H9 (cell line): ENCODE results near the gene TNRC6A. TPM values are rescaled to one million over a fixed set of nuclear protein-coding genes. Genes with fewer than 3 reads are reported as not detected.

Experiments used
- DNase-seq: peaks from one replicate; pipeline ENCODE4 v3.0.0-alpha.2; 2017
- H2AFZ ChIP-seq: one replicate; pipeline ENCODE4 v1.6.1; 2013; ENCODE audit warnings: mild to moderate bottlenecking, low read length, control low read depth, moderate library complexity
- H2AK5ac ChIP-seq: 2 replicates; pipeline ENCODE4 v1.6.1; 2013; ENCODE audit warnings: low read length, control low read depth, mixed read lengths; ENCODE audit not compliant: insufficient read length
- H2BK120ac ChIP-seq: one replicate; pipeline ENCODE4 v1.6.1; 2013; ENCODE audit warnings: low read depth, mild to moderate bottlenecking, low read length, control low read depth, inconsistent platforms; ENCODE audit not compliant: poor library complexity, severe bottlenecking
- H2BK12ac ChIP-seq: 2 replicates; pipeline ENCODE4 v1.6.1; 2013; ENCODE audit warnings: low read length, control low read depth, mixed read lengths, low read depth; ENCODE audit not compliant: insufficient read length
- H2BK15ac ChIP-seq: 2 replicates; pipeline ENCODE4 v1.6.1; 2013; ENCODE audit warnings: low read depth, low read length, control low read depth
- H2BK20ac ChIP-seq: one replicate; pipeline ENCODE4 v1.6.1; 2013; ENCODE audit warnings: low read depth, mild to moderate bottlenecking, low read length, control low read depth, inconsistent platforms; ENCODE audit not compliant: poor library complexity, severe bottlenecking
- H2BK5ac ChIP-seq: 2 replicates; pipeline ENCODE4 v1.6.1; 2013; ENCODE audit warnings: low read length, control low read depth, mixed read lengths; ENCODE audit not compliant: insufficient read length
- H3K14ac ChIP-seq: 2 replicates; pipeline ENCODE4 v1.6.1; 2013; ENCODE audit warnings: low read length, control low read depth; ENCODE audit not compliant: insufficient read depth
- H3K18ac ChIP-seq: 2 replicates; pipeline ENCODE4 v1.6.1; 2013; ENCODE audit warnings: low read depth, mild to moderate bottlenecking, mixed read lengths, low read length, control low read depth; ENCODE audit not compliant: insufficient read length
- H3K23ac ChIP-seq: 2 replicates; pipeline ENCODE4 v1.6.1; 2013; ENCODE audit warnings: low read length, control low read depth, mixed read lengths, low read depth; ENCODE audit not compliant: insufficient read length
- H3K23me2 ChIP-seq: 2 replicates; pipeline ENCODE4 v1.6.1; 2013; ENCODE audit warnings: low read depth, mild to moderate bottlenecking, mixed read lengths, low read length, control low read depth; ENCODE audit not compliant: insufficient read length, poor library complexity, severe bottlenecking
- H3K27ac ChIP-seq: 2 replicates; pipeline ENCODE4 v1.5.1; 2013; ENCODE audit warnings: low read length, control low read depth, mixed read lengths, low read depth; ENCODE audit not compliant: insufficient read length
- H3K27me3 ChIP-seq: 2 replicates; pipeline ENCODE4 v1.6.1; 2013; ENCODE audit warnings: low read length, control low read depth, inconsistent platforms; ENCODE audit not compliant: insufficient read depth
- H3K4ac ChIP-seq: 2 replicates; pipeline ENCODE4 v1.6.1; 2013; ENCODE audit warnings: low read depth, mild to moderate bottlenecking, control low read depth, inconsistent platforms, low read length, moderate library complexity
- H3K4me1 ChIP-seq: 2 replicates; pipeline ENCODE4 v1.6.1; 2013; ENCODE audit warnings: low read length, control low read depth, inconsistent platforms; ENCODE audit not compliant: insufficient read depth
- H3K4me2 ChIP-seq: 2 replicates; pipeline ENCODE4 v1.6.1; 2013; ENCODE audit warnings: low read length, control low read depth, mixed read lengths; ENCODE audit not compliant: insufficient read length, insufficient read depth
- H3K56ac ChIP-seq: 2 replicates; pipeline ENCODE4 v1.6.1; 2013; ENCODE audit warnings: low read depth, mild to moderate bottlenecking, mixed read lengths, low read length, control low read depth; ENCODE audit not compliant: insufficient read length
- H3K79me1 ChIP-seq: 2 replicates; pipeline ENCODE4 v1.6.1; 2013; ENCODE audit warnings: low read depth, mild to moderate bottlenecking, moderate library complexity, low read length, control low read depth, inconsistent platforms; ENCODE audit not compliant: insufficient read depth, poor library complexity, severe bottlenecking
- H3K79me2 ChIP-seq: 2 replicates; pipeline ENCODE4 v1.6.1; 2013; ENCODE audit warnings: low read length, control low read depth, inconsistent platforms; ENCODE audit not compliant: insufficient read depth
- H3K9ac ChIP-seq: 2 replicates; pipeline ENCODE4 v1.6.1; 2013; ENCODE audit warnings: low read length, control low read depth, mixed read lengths; ENCODE audit not compliant: insufficient read length; ENCODE audit errors: extremely low read depth
- H3K9me3 ChIP-seq: one replicate; pipeline ENCODE4 v1.6.1; 2013; ENCODE audit warnings: low read depth, low read length, inconsistent platforms; ENCODE audit not compliant: control insufficient read depth
- H3T11ph ChIP-seq: one replicate; pipeline ENCODE4 v1.6.1; 2013; ENCODE audit warnings: mild to moderate bottlenecking, low read length, control low read depth, inconsistent platforms
- H4K20me1 ChIP-seq: one replicate; pipeline ENCODE4 v1.6.1; 2013; ENCODE audit not compliant: control insufficient read depth, insufficient read length, insufficient read depth
- H4K5ac ChIP-seq: 2 replicates; pipeline ENCODE4 v1.6.1; 2013; ENCODE audit warnings: low read depth, mild to moderate bottlenecking, mixed read lengths, low read length, control low read depth; ENCODE audit not compliant: insufficient read length
- H4K8ac ChIP-seq: replicated peaks from 2 replicates; pipeline ENCODE4 v1.6.1; 2013; ENCODE audit warnings: low read length, control low read depth, mixed read lengths, low read depth; ENCODE audit not compliant: insufficient read length
- H4K91ac ChIP-seq: 2 replicates; pipeline ENCODE4 v1.6.1; 2013; ENCODE audit warnings: low read depth, mild to moderate bottlenecking, moderate library complexity, mixed read lengths, low read length, control low read depth; ENCODE audit not compliant: insufficient read length
- H3K27ac Mint-ChIP-seq, 3 experiments: 2 replicates in 2 of 3; 3 replicates in 1 of 3; pipeline ENCODE4 v1.8.0; 2020 to 2021; ENCODE audit warnings: mixed read lengths in 3 of 3, mild to moderate bottlenecking in 1 of 3, moderate library complexity in 1 of 3
- H3K27me3 Mint-ChIP-seq: 2 replicates; pipeline ENCODE4 v1.8.0; 2021; ENCODE audit warnings: low read depth, mild to moderate bottlenecking, moderate library complexity, mixed read lengths
- H3K36me3 Mint-ChIP-seq, 3 experiments: 2 replicates in 2 of 3; 3 replicates in 1 of 3; pipeline ENCODE4 v1.8.0; 2020 to 2021; ENCODE audit warnings: low read depth in 3 of 3, mixed read lengths in 3 of 3; ENCODE audit not compliant: insufficient read depth in 1 of 3
- H3K4me1 Mint-ChIP-seq, 2 experiments: 2 replicates each; pipeline ENCODE4 v1.8.0; 2020; ENCODE audit warnings: mixed read lengths in 2 of 2
- H3K4me3 Mint-ChIP-seq, 2 experiments: 2 replicates in 1 of 2; 3 replicates in 1 of 2; pipeline ENCODE4 v1.8.0; 2020 to 2021; ENCODE audit warnings: mild to moderate bottlenecking in 2 of 2, mixed read lengths in 2 of 2, moderate library complexity in 1 of 2
- H3K9me3 Mint-ChIP-seq, 2 experiments: 2 replicates in 1 of 2; 3 replicates in 1 of 2; pipeline ENCODE4 v1.8.0; 2020; ENCODE audit warnings: mild to moderate bottlenecking in 2 of 2, mixed read lengths in 2 of 2, moderate library complexity in 1 of 2
- WGBS: extraction: QIAGEN DNeasy Blood & Tissue Kit; methylation state at CpG from one replicate; pipeline ENCODE4 v1.1.7; 2013; ENCODE audit warnings: missing lambda C conversion rate, low lambda C conversion rate, mixed read lengths; ENCODE audit not compliant: insufficient read length; ENCODE audit errors: extremely low coverage; 5-methylcytosine and 5-hydroxymethylcytosine counted together
- total RNA-seq: library from RNA; stranded (reverse); gene quantifications from 2 replicates; pipeline ENCODE4 v1.2.1, GENCODE V29; 2021
- TF ChIP-seq, protein P1 (sequence below): fragments of 200-600 bp; sonication (generic); conservative IDR thresholded peaks from 3 replicates; pipeline ENCODE4 v1.8.0; 2021; ENCODE audit warnings: antibody characterized with exemption, mild to moderate bottlenecking

TNRC6A gene
- total RNA-seq, 1 experiment from 2014 or later: 114 TPM

DNA sequence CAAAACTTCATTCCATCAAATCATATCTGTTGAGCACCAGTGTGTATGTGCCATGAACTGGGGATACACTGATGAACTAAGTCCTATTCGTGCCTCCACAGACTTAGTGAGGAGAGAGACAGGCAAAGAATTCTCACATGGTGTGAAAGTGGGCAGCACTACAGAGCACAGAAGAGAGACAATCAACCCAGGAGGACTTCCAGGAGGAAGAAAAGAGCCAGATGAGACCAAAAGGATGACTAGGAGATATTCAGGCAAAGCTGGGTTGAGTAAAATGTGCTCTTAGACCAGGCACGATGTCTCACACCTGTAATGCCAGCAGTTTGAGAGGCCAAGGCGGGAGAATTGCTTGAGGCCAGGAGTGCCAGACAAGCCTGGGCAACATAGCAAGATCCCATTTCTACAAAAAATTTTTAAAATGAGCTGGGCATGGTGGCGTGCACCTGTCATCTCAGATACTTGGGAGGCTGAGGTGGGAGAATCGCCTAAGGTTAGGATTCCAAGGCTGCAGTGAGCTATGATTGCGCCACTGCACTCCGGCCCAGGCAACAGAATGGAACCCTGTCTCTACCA, 30.2 kb upstream of the TNRC6A start:
- TF ChIP-seq, protein P1, sequence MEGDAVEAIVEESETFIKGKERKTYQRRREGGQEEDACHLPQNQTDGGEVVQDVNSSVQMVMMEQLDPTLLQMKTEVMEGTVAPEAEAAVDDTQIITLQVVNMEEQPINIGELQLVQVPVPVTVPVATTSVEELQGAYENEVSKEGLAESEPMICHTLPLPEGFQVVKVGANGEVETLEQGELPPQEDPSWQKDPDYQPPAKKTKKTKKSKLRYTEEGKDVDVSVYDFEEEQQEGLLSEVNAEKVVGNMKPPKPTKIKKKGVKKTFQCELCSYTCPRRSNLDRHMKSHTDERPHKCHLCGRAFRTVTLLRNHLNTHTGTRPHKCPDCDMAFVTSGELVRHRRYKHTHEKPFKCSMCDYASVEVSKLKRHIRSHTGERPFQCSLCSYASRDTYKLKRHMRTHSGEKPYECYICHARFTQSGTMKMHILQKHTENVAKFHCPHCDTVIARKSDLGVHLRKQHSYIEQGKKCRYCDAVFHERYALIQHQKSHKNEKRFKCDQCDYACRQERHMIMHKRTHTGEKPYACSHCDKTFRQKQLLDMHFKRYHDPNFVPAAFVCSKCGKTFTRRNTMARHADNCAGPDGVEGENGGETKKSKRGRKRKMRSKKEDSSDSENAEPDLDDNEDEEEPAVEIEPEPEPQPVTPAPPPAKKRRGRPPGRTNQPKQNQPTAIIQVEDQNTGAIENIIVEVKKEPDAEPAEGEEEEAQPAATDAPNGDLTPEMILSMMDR: no peak
- Mint-ChIP-seq H3K9me3 (no peaks in the 10 kb centered on the region), H3K27ac (no peak overlapping the region), H3K4me1 (peaks cover 5 to 9% of the 10 kb centered on the region in 2 experiments), H3K36me3 (no peaks in the 10 kb centered on the region), H3K4me3 (no peak overlapping the region), H3K27me3 (no peaks in the 10 kb centered on the region)
- H3K23me2 ChIP-seq: no peaks in the 10 kb centered on the region
- no peak overlapping the region for H3K4ac ChIP-seq
- H4K8ac ChIP-seq: no peak overlapping the region
- no peak overlapping the region for H2BK20ac ChIP-seq
- no peak overlapping the region for H2BK12ac ChIP-seq
- H3K23ac ChIP-seq: no peak overlapping the region
- WGBS: no CpG with 5 or more reads among the region's 7 CpGs
- no peak overlapping the region for H2BK5ac ChIP-seq
- H3K79me2 ChIP-seq: no peaks in the 10 kb centered on the region
- H4K20me1 ChIP-seq: no peaks in the 10 kb centered on the region
- H3K27ac ChIP-seq: no peak overlapping the region
- no peak overlapping the region for H3K18ac ChIP-seq
- no peaks in the 10 kb centered on the region for H3K4me1 ChIP-seq
- no peak overlapping the region for H3K4me2 ChIP-seq
- no peak overlapping the region for H4K91ac ChIP-seq
- no peak overlapping the region for H3T11ph ChIP-seq
- H3K9me3 ChIP-seq: no peaks in the 10 kb centered on the region
- H3K27me3 ChIP-seq: no peaks in the 10 kb centered on the region
- no peak overlapping the region for H2AFZ ChIP-seq
- no peak overlapping the region for H2AK5ac ChIP-seq
- H2BK120ac ChIP-seq: no peak overlapping the region
- no peak overlapping the region for H3K9ac ChIP-seq
- no peak overlapping the region for H3K14ac ChIP-seq
- no peak overlapping the region for H4K5ac ChIP-seq
- no peaks in the 10 kb centered on the region for H3K79me1 ChIP-seq
- no peak for DNase-seq
- no peak overlapping the region for H2BK15ac ChIP-seq
- no peak overlapping the region for H3K56ac ChIP-seq
